Middle frontal gyrus (tissue), 1 donor: ENCODE data around the gene ST8SIA3.

Experiments
- DNase-seq: peaks from one replicate; pipeline ENCODE4 v3.0.0-alpha.2; 2015; ENCODE audit warnings: low spot score; ENCODE audit errors: extremely low spot score

ST8SIA3 gene

GRCh38 chr18:57352271-57352701 is at the start of gene ST8SIA3:
Gene ST8SIA3 (plus strand): TSS chr18:57352557. CDS start chr18:57352847, 290 bp downstream.
- DNase-seq: no peak

- DNase-seq: no peak
Measured at GRCh38 chr18:57311472-57311871, 40.9 kb upstream of the ST8SIA3 start.

DNA sequence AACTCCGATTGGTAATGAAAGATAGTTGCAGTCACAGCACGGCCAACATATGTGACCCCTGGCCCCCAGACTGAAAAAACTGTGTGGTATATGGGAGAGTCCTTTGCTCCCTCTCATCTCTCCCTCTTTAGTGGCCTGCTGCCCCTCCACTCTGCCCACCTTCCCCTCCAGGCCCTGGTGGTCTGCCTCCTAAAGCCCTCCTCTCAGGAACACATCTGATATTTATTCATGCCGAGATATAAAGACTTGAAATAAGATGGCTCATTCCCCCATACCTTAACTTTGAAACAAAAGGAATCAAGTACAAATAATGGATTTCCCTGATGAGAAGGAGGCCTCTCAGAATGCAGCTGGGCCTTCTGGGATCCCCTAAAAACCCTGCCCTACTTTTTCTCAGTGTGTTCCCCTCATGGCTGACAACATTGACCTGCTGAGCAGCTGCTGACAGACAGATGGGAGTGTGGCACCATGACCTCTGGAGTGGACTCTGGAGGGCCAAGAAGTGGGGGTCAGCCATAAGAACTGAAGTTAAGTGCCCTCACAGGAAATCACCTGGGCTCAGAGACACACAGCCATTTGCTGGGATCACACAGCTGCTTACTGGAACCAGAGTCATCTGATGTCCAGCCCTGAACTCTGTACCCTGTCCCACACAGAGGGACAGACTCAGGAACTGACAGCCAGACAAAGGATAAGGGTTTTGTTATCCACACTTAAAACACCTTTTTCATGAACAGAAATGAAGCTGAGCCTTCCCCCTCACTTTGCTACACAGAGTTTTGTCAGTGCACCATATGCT is 39.8 kb upstream of the ST8SIA3 start:
- DNase-seq: no peak

GRCh38 chr18:57320603-57321002 is 31.8 kb upstream of the ST8SIA3 start:
- DNase-seq: no peak

- DNase-seq: no peak
Measured at GRCh38 chr18:57325491-57326166, 26.7 kb upstream of the ST8SIA3 start.

DNA sequence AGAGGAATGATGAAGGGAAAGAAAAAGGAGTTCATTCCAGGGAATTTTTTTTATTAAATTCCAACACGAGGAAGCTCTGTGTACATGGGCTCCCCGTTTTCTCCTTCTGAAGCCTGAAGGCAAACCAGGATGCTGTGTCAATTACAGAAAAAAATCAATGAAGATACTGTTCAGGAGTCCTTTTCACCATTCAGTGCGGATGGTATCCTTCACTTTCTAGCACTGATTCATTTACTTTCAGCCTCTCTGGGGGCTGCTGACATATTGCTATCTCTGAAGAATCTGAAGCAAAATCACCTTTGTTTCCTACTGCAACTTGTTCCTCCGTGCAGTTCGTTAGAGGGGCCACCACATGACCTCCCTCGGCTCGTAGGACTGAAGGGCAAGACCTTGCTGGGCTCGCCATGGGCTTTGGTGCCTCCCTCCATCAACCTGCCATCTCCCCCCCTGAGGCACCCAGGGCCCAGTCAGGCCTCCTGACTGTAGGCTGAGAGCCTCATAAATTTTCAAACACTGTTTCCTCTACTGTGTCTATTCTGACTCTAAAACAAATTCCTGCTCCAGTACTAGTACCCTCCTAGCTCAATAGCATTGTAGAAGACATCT is 25.5 kb upstream of the ST8SIA3 start:
- DNase-seq: no peak

DNA sequence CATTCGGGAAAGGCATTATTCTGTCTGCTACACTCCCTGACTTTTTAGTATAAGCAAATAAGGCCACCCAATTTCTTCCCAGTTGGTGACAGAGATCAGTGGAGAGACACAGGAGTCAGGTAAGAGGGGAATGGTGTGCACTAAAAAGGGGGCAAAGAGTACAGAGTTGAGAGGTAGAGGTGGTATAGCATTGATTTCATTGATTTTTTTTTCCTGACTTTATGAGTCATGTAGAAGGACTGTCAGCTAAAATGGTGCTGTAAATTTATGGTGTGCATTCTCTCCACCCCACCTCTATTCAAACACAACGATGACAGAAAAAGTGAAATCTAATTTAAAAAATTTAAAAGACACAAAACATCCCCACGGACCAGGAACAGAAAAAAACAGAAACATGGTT is 23.7 kb upstream of the ST8SIA3 start:
- DNase-seq: no peak

DNA sequence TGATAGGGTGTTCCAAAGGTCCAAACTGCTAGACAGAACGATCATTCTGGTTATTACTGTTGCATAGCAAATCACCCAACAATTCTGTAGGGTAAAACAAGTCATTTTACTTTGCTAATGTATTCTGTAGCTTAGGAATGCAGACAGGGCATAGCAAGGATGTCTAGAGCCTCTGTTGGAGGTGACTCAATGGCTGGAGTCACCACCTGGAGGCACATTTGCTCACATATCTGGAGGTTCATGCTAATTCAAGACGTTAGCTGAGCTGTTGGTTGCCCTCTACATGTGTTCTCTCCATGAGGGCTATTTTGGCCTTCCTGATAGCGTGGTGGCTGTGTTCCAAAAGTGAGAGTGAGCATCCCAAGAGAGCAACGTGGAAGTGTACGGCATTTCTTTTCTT is 22.5 kb upstream of the ST8SIA3 start:
- DNase-seq: no peak

DNA sequence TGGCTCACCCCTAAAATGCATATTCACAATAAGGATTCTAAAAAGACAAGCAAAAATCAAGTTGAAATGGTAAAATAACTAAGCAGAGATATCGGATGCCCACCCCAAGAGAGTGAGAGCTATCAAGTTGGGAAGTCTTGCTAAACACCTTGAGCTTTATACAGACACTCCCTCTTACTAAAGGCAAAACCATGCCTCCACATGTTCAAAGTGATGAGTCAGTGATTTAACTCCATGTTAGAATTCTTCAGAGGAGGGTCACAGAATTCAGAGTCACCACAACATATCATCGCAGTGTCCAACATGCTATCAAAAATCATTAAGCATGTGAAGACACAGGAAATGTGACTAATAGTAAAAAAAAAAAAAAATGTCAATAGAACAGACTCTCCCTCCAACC is 20.6 kb upstream of the ST8SIA3 start:
- DNase-seq: no peak

DNA sequence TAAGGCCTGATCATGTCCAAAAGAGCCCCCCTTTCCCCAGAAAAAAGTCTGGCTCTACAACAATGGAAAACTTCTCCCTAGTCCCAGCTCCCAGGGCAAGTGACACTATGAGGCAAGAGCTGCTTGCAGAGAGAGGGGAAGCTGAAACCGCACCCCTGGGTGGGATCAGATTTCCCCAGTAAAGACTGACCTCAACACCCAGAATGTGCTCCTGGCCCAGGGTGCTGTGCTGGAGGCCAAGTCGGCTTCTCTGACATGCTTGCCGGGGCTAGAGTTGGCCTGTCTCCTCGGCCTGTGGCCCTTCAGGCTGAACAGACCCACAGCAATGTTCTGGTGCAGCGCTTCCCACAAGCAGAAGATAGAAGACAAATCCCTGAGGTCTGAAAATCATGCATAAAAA is 18.4 kb upstream of the ST8SIA3 start:
- DNase-seq: no peak

GRCh38 chr18:57334383-57334782 is 18.0 kb upstream of the ST8SIA3 start:
- no peak for DNase-seq

DNA sequence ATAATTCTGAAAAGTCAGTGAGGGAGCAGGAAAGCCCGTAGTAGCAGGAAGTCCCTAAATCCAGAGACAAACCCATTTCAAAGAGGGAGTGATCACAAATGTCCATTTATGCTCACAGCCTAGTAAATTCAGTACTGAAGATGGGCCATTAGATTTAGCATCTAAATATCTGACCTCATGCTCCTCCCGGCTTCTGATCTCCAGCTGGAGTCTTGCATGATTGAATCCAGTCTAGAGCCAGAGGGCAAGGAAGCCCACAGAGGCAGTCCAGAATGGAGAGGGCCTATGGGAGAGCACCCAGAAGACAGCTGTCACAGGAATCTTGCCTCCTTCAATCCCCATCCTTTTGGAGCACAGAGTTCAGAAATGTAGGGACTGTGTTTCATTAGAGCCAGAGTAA is 16.0 kb upstream of the ST8SIA3 start:
- no peak for DNase-seq

DNA sequence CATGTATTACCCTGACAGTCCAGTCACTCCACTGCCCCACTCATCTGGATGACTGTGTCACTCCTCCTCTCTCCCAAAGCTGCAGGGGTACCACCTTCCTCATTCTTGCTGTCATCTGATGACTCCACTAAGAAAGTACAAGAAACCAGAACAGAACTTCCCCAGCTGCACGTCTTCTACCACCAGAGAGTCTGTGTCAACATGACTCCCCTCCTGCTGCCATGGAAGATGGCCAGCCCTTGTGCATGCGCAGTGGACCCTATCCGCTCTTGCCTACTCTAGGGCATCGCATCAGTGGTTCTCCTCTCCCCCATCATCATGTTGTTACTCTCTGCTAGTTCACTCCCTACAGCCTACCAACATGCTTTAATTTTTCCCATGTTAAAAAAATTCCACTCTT is 14.5 kb upstream of the ST8SIA3 start:
- DNase-seq: no peak

GRCh38 chr18:57343833-57344232 is 8.5 kb upstream of the ST8SIA3 start:
- no peak for DNase-seq

DNA sequence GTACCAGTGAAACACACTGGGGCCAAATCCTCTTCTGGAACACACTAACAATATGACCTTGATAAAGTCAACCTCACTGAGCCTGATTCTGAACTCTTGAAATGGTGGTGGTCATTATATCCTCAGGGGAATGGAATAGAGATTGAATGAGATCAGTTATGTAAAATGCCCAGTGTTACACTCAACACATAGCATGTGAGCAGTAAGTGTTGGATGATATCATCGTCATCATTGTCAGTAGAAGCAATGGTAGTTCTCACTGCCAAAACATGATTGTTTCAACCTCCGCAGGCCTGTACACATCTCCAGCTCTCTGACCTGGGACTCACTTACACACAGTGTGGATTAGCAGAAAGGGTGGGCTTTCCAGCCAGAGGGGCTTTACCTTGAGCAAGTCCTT is 5.5 kb upstream of the ST8SIA3 start:
- DNase-seq: no peak

DNA sequence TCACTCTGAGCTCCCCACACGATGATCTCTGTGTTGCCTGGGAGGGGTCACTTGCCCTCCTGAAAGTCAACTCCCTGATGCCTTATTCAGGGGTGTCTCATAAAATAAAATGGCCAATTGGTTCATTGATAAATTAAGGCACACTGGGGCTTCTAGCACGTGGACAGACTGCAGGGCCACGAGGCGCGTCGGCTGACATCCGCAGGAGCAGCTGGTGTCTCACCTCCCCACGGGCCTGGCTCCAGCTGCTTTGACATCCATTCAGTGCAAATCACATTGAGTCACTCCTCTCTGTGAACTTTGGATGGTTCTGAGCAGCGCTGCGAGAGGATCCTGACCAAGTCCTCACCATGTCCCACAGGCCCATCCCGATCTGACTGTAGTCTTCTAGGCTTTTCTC is 4.6 kb upstream of the ST8SIA3 start:
- DNase-seq: no peak

GRCh38 chr18:57352761-57353136 is 392 bp downstream of the ST8SIA3 start:
- no peak for DNase-seq

- DNase-seq: no peak
Measured at GRCh38 chr18:57353137-57353939, 981 bp downstream of the ST8SIA3 start.

DNA sequence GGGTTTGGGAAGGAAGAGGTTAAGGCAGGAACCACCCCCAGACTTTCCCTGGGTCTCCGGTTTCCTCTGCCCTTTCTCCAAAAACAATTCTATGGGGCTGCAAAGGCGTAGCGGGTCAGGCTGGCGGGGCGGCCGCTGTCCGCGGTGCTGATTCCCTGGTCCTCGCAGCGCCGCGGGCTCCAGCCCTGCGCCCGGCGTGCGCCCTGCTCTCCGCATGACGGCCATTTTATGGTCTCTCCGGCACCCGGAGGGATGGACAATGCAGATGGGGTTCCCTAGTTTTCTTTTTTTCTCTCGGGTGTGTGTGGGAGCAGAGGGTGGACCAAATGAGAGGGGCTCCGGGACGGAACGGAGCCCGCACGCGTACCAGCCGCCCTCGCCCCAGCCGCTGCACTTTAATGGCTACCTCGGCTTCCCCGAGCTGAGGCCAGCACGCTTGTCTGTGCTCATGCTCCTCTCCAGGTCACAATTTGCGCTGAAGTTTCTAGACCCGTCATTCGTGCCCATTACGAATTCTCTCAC is 1.6 kb downstream of the ST8SIA3 start:
- no peak for DNase-seq

GRCh38 chr18:57359433-57359832 is 7.1 kb downstream of the ST8SIA3 start:
- no peak for DNase-seq

GRCh38 chr18:57362714-57363113 is 10.4 kb downstream of the ST8SIA3 start:
- no peak for DNase-seq
